Left lung (tissue), 10 donors: ENCODE measurements around the gene NOC4L. TPM values are rescaled to one million over a fixed set of nuclear protein-coding genes. Genes with fewer than 3 reads are reported as not detected.
A peak's percentile ranks its signal among the peaks of the same experiment; 100 is the strongest.

ENCODE experiments used
- ATAC-seq: fragments of 200-7000 bp; cut with Tn5 transposase; one replicate; pipeline ENCODE4 v1.9.1; 2020; ENCODE audit warnings: moderate library complexity
- DNase-seq, 4 donors: peaks; one replicate each; pipeline ENCODE4 v3.0.0-alpha.2; 2013 to 2020
- H3K27ac ChIP-seq, 2 donors: fragments of 200-600 bp; sonication (generic) in 1 of 2; one replicate each; pipeline versions ENCODE4 v1.5.0 to v1.8.0; 2020 to 2021
- H3K27me3 ChIP-seq, 2 donors: fragments of 200-600 bp; sonication (generic) in 1 of 2; one replicate each; pipeline versions ENCODE4 v1.5.0 to v1.8.0; 2020 to 2021
- H3K36me3 ChIP-seq, 2 donors: fragments of 200-600 bp; sonication (generic) in 1 of 2; one replicate each; pipeline versions ENCODE4 v1.5.0 to v1.8.0; 2020 to 2021
- H3K4me1 ChIP-seq, 2 donors: fragments of 200-600 bp; one replicate each; pipeline ENCODE4 v1.8.0; 2021
- H3K4me3 ChIP-seq, 2 donors: fragments of 200-600 bp; sonication (generic) in 1 of 2; one replicate each; pipeline versions ENCODE4 v1.5.0 to v1.8.0; 2020 to 2021; ENCODE audit warnings: mild to moderate bottlenecking in 1 of 2
- H3K9me3 ChIP-seq, 2 donors: fragments of 200-600 bp; sonication (generic) in 1 of 2; one replicate each; pipeline versions ENCODE4 v1.5.0 to v1.8.0; 2020 to 2021
- CTCF ChIP-seq, 2 donors: fragments of 200-600 bp; sonication (generic) in 1 of 2; IDR thresholded peaks; one replicate each; pipeline versions ENCODE4 v1.5.0 to v1.8.0; 2021; ENCODE audit warnings: antibody characterized with exemption in 2 of 2
- intact Hi-C, 2 donors: fragments of 100-400 bp; cut with DNase I; formaldehyde crosslinking; loops; one replicate each; pipeline versions ENCODE4 v1.11.2 to v1.14.2; 2022
- polyA plus RNA-seq, 6 donors: library from polyadenylated mRNA; unstranded; fragments of 120-200 nt; gene quantifications; one replicate each; pipeline ENCODE4 v1.2.1, GENCODE V29; 2013; ENCODE audit not compliant: insufficient read length in 6 of 6
- total RNA-seq, 2 donors: library from RNA; stranded (reverse); fragmentation: NEBNext Ultra II Directional; extraction: Animal tissue kit (Norgen Biotek cat#: 25700); gene quantifications; one replicate each; pipeline ENCODE4 v1.2.1, GENCODE V29; 2021
- donor health status: DM: no; HTN: yes; CAD: no.
- donor health status: DM: no; HTN: no; CAD: no.

NOC4L gene
- total and polyA plus RNA-seq, 8 donors: 10.6 to 19.6 (median 12.5) TPM

DNA sequence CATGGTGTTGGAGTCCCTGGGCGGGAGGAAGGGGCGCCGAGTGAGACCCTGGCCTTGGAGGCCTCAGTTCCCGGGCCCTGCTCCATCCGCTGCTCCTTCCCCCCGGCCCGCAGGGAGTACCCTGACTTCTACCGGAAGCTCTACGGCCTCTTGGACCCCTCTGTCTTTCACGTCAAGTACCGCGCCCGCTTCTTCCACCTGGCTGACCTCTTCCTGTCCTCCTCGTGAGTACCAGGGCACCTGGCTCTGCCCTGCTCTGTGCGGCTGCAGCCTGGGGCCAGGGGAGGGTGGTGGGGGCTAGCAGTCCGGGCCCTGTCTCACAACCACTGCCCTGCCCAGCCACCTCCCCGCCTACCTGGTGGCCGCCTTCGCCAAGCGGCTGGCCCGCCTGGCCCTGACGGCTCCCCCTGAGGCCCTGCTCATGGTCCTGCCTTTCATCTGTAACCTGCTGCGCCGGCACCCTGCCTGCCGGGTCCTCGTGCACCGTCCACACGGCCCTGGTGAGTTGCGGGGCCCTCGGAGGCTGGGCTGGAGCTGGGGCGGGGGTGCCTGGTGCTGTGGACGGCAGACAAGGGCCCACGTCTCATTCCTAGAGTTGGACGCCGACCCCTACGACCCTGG, 7.0 kb downstream of the NOC4L start:
- Histone ChIP-seq H3K36me3 (peaks cover 0 to 39% of the 10 kb centered on the region in 2 donors), H3K4me1 (peaks cover 0 to 12% of the 10 kb centered on the region in 2 donors), H3K27ac (no peak overlapping the region), H3K4me3 (no peak overlapping the region), H3K9me3 (no peaks in the 10 kb centered on the region), H3K27me3 (no peaks in the 10 kb centered on the region)
- no peak for ATAC-seq
- peak in 2 of 4 donors; percentile 30 to 75 for DNase-seq
- no peak for TF ChIP-seq CTCF (IDR thresholded peaks at IDR 0.05)
- intact Hi-C loops: no loop called here

DNA sequence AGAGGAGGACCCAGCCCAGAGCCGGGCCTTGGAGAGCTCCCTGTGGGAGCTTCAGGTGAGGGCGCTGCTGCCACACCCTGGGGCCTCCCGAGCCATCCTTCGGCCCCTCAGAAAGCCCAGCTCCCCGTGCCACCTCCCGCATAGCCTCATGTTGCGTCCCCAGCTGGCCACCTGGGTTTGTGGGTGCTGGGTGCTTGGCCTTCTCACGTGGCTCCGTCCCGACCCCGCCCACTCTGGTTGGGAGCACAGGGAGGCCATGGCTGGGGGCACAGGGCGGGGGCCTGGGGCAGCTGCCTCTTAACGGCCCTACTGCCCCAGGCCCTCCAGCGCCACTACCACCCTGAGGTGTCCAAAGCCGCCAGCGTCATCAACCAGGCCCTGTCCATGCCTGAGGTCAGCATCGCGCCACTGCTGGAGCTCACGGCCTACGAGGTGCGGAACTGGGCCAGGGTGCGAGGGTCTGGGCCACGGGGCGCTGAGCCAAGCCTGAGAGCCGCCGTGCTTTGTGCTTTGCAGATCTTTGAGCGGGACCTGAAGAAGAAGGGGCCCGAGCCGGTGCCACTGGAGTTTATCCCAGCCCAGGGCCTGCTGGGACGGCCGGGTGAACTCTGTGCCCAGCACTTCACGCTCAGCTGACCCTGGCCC, 7.6 kb downstream of the NOC4L start:
- Histone ChIP-seq H3K36me3 (peaks cover 0 to 39% of the 10 kb centered on the region in 2 donors), H3K27me3 (no peaks in the 10 kb centered on the region), H3K9me3 (no peaks in the 10 kb centered on the region), H3K4me1 (peaks cover 0 to 9% of the 10 kb centered on the region in 2 donors), H3K27ac (no peak overlapping the region), H3K4me3 (no peak overlapping the region)
- TF ChIP-seq CTCF (IDR thresholded peaks at IDR 0.05): no peak
- DNase-seq (no peak), ATAC-seq (no peak)
- intact Hi-C loops: no loop called here

- Histone ChIP-seq H3K4me1 (peaks cover 0 to 9% of the 10 kb centered on the region in 2 donors), H3K4me3 (no peak overlapping the region), H3K27me3 (no peaks in the 10 kb centered on the region), H3K36me3 (peaks cover 0 to 33% of the 10 kb centered on the region in 2 donors), H3K27ac (no peak overlapping the region), H3K9me3 (no peaks in the 10 kb centered on the region)
- no peak for TF ChIP-seq CTCF (IDR thresholded peaks at IDR 0.05)
- intact Hi-C loops: no loop called here
- peak in 1 of 4 donors; percentile 73 for DNase-seq
- ATAC-seq: no peak
Observed at GRCh38 chr12:132152411-132152821, 8.2 kb downstream of the NOC4L start.

DNA sequence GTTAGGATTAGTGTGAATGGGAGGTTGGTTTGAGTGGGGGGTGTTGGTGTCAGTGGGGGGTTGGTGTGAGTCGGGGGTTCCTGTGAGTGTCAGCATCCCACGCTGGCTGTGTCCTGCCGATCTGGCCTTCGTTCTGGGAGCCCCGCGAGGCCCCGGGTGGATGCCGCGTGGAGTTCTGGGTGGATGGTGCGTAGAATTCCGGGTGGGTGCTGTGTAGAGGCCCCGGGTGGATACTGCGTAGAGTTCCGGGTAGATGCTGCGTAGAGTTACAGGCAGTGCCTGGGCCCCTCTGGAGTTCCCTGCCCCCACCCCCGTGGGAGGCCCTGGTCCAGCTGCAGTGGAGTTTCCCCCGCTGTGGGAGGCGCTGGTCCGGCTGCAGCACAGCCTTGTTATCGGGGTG, 8.7 kb downstream of the NOC4L start:
- DNase-seq (peak in 1 of 4 donors; percentile 68), ATAC-seq (no peak)
- Histone ChIP-seq H3K36me3 (peaks cover 0 to 28% of the 10 kb centered on the region in 2 donors), H3K4me1 (peaks cover 0 to 9% of the 10 kb centered on the region in 2 donors), H3K9me3 (no peaks in the 10 kb centered on the region), H3K27me3 (no peaks in the 10 kb centered on the region), H3K27ac (no peak overlapping the region), H3K4me3 (no peak overlapping the region)
- intact Hi-C loops: no loop called here
- no peak for TF ChIP-seq CTCF (IDR thresholded peaks at IDR 0.05)

- Histone ChIP-seq H3K4me1 (peaks cover 0 to 9% of the 10 kb centered on the region in 2 donors), H3K9me3 (no peaks in the 10 kb centered on the region), H3K27ac (no peak overlapping the region), H3K27me3 (no peaks in the 10 kb centered on the region), H3K36me3 (peaks cover 0 to 20% of the 10 kb centered on the region in 2 donors), H3K4me3 (no peak overlapping the region)
- DNase-seq (peak in 3 of 4 donors; percentile 76 to 88 (median 87)), ATAC-seq (peak; percentile 97)
- intact Hi-C loops: no loop called here
- TF ChIP-seq CTCF (IDR thresholded peaks at IDR 0.05): peak; percentile 86 to 91
Observed at GRCh38 chr12:132153501-132154340, 9.5 kb downstream of the NOC4L start.
